ENCODE results near the gene TRPC3.

The TRPC3 gene

GRCh38 chr4:121953860-121954259 is 2.0 kb upstream of the TRPC3 start:
- no peak for ATAC-seq
- TF ChIP-seq ZFP30 (CRISPR knock-in tag; IDR thresholded peaks at IDR 0.05) (no peak), ZNF565 (CRISPR knock-in tag; conservative IDR thresholded peaks at IDR 0.05; ENCODE audit: low read depth) (no peak), TCF4 (CRISPR knock-in tag; IDR thresholded peaks at IDR 0.05; ENCODE audit: borderline replicate concordance) (no peak), ZNF70 (CRISPR knock-in tag; IDR thresholded peaks at IDR 0.05) (no peak), ZFP3 (CRISPR knock-in tag; IDR thresholded peaks at IDR 0.05) (no peak), BACH2 (CRISPR knock-in tag; IDR thresholded peaks at IDR 0.05; ENCODE audit: borderline replicate concordance) (no peak), OSR1 (CRISPR knock-in tag; IDR thresholded peaks at IDR 0.05) (no peak), CSDC2 (CRISPR knock-in tag; IDR thresholded peaks at IDR 0.05) (no peak), POU6F1 (CRISPR knock-in tag; IDR thresholded peaks at IDR 0.05; ENCODE audit: borderline replicate concordance, low read depth) (no peak), RARB (CRISPR knock-in tag; IDR thresholded peaks at IDR 0.05) (no peak), ARNTL (CRISPR knock-in tag; IDR thresholded peaks at IDR 0.05; ENCODE audit: borderline replicate concordance, low read depth) (no peak), CSRNP3 (CRISPR knock-in tag; IDR thresholded peaks at IDR 0.05) (no peak), SNAI2 (CRISPR knock-in tag; IDR thresholded peaks at IDR 0.05) (no peak)

- TF ChIP-seq ZFP3 (CRISPR knock-in tag; IDR thresholded peaks at IDR 0.05) (no peak), CSRNP3 (CRISPR knock-in tag; IDR thresholded peaks at IDR 0.05) (no peak), PPARA (CRISPR knock-in tag; IDR thresholded peaks at IDR 0.05; ENCODE audit: borderline replicate concordance) (no peak), BACH2 (CRISPR knock-in tag; IDR thresholded peaks at IDR 0.05; ENCODE audit: borderline replicate concordance) (no peak), POU6F1 (CRISPR knock-in tag; IDR thresholded peaks at IDR 0.05; ENCODE audit: borderline replicate concordance, low read depth) (no peak), TCF4 (CRISPR knock-in tag; IDR thresholded peaks at IDR 0.05; ENCODE audit: borderline replicate concordance) (no peak), ZFP30 (CRISPR knock-in tag; IDR thresholded peaks at IDR 0.05) (no peak), GLIS3 (CRISPR knock-in tag; IDR thresholded peaks at IDR 0.05) (no peak), SNAI2 (CRISPR knock-in tag; IDR thresholded peaks at IDR 0.05) (no peak), TOX (CRISPR knock-in tag; IDR thresholded peaks at IDR 0.05; ENCODE audit: borderline replicate concordance) (no peak), PATZ1 (CRISPR knock-in tag; IDR thresholded peaks at IDR 0.05; ENCODE audit: borderline replicate concordance) (no peak)
- no peak for ATAC-seq
Measured at GRCh38 chr4:121952290-121952689, 430 bp upstream of the TRPC3 start.

GRCh38 chr4:121950680-121951520 is 960 bp downstream of the TRPC3 start:
- TF ChIP-seq ARNTL (CRISPR knock-in tag; IDR thresholded peaks at IDR 0.05; ENCODE audit: borderline replicate concordance, low read depth) (no peak), CSDC2 (CRISPR knock-in tag; IDR thresholded peaks at IDR 0.05) (no peak), GLIS3 (CRISPR knock-in tag; IDR thresholded peaks at IDR 0.05) (no peak), OSR1 (CRISPR knock-in tag; IDR thresholded peaks at IDR 0.05) (no peak), RARB (CRISPR knock-in tag; IDR thresholded peaks at IDR 0.05) (no peak), CREB5 (CRISPR knock-in tag; IDR thresholded peaks at IDR 0.05; ENCODE audit: low read depth) (no peak), TSHZ2 (CRISPR knock-in tag; IDR thresholded peaks at IDR 0.05) (no peak), TCF4 (CRISPR knock-in tag; IDR thresholded peaks at IDR 0.05; ENCODE audit: borderline replicate concordance) (no peak), ZNF70 (CRISPR knock-in tag; IDR thresholded peaks at IDR 0.05) (no peak)
- ATAC-seq: peak; percentile 48

Data from SK-N-SH treated with all-trans-retinoic acid at 6 μM for 48 hours (cell line).